Panc1 (cell line): ENCODE measurements around the gene CDC42BPA. TPM values are rescaled to one million over a fixed set of nuclear protein-coding genes. Genes with fewer than 3 reads are reported as not detected.

ENCODE experiments used
- ATAC-seq: fragments of 200-7000 bp; cut with Tn5 transposase; 2 replicates; pipeline ENCODE4 v1.9.1; 2020; ENCODE audit warnings: mild to moderate bottlenecking, moderate library complexity
- BruUV-seq: library from RNA; stranded (reverse); fragments of 400-500 nt; replicated peaks from 2 replicates; lab custom pipeline; 2021; lab: Mats Ljungman, UMichigan
- CTCF ChIA-PET: fragments of 300-600 bp; sonication (Branson Sonifier 250); formaldehyde crosslinking; loops from one replicate; lab custom pipeline; 2022; ENCODE audit warnings: antibody characterized with exemption; lab: Charles Lee
- POLR2A ChIA-PET: fragments of 300-600 bp; sonication (Branson Sonifier 250); formaldehyde crosslinking; loops from one replicate; lab custom pipeline; 2022; ENCODE audit warnings: antibody characterized with exemption; lab: Charles Lee
- DNase-seq: peaks from one replicate; pipeline ENCODE4 v3.0.0-alpha.2; 2010; ENCODE audit warnings: low read depth, low spot score
- H3K27ac ChIP-seq: 2 replicates; pipeline ENCODE4 v1.5.1; 2011; ENCODE audit warnings: mild to moderate bottlenecking, low read length, inconsistent platforms
- H3K27me3 ChIP-seq: fragments of 200-500 bp; sonication (Bioruptor generic); 2 replicates; pipeline ENCODE4 v1.6.0; 2014; ENCODE audit warnings: low read length, inconsistent platforms; ENCODE audit not compliant: control insufficient read depth, insufficient read depth
- H3K36me3 ChIP-seq: fragments of 200-500 bp; sonication (Bioruptor generic); 2 replicates; pipeline ENCODE4 v1.5.1; 2014; ENCODE audit warnings: inconsistent platforms, mild to moderate bottlenecking, low read length, moderate library complexity; ENCODE audit not compliant: control insufficient read depth, insufficient read depth
- H3K4me1 ChIP-seq: 2 replicates; pipeline ENCODE4 v1.5.1; 2011; ENCODE audit warnings: inconsistent platforms, mild to moderate bottlenecking, low read length, moderate library complexity; ENCODE audit not compliant: control insufficient read depth, insufficient read depth
- H3K4me3 ChIP-seq, 2 experiments: 2 replicates each; pipeline ENCODE4 v1.5.1; 2011 to 2012; ENCODE audit warnings: low read depth in 2 of 2, low read length in 2 of 2, mild to moderate bottlenecking in 2 of 2, inconsistent platforms in 1 of 2, moderate library complexity in 1 of 2
- H3K9me3 ChIP-seq: fragments of 200-500 bp; sonication (Bioruptor generic); 2 replicates; pipeline ENCODE4 v1.5.1; 2014; ENCODE audit warnings: low read depth, mild to moderate bottlenecking, inconsistent platforms, low read length, moderate library complexity; ENCODE audit not compliant: control insufficient read depth, insufficient read depth
- POLR2AphosphoS5 ChIP-seq: IDR thresholded peaks from 2 replicates; pipeline ENCODE4 v1.6.1; 2012; ENCODE audit warnings: mild to moderate bottlenecking, low read depth, low read length, moderate library complexity
- REST ChIP-seq, 2 experiments: IDR thresholded peaks; 2 replicates each; pipeline ENCODE4 v1.6.1; 2011 to 2012; ENCODE audit warnings: low read depth in 2 of 2, control low read depth in 1 of 2, low read length in 1 of 2, mild to moderate bottlenecking in 1 of 2, moderate library complexity in 1 of 2; ENCODE audit not compliant: insufficient read depth in 1 of 2
- SIN3A ChIP-seq: IDR thresholded peaks from 2 replicates; pipeline ENCODE4 v1.6.1; 2012; ENCODE audit warnings: low read depth, mild to moderate bottlenecking, low read length, moderate library complexity, borderline replicate concordance; ENCODE audit not compliant: insufficient read depth
- TCF7L2 ChIP-seq: IDR thresholded peaks from 2 replicates; pipeline ENCODE4 v1.6.1; 2011; ENCODE audit warnings: mild to moderate bottlenecking, low read depth, low read length, inconsistent platforms
- in situ Hi-C: cut with HindIII; loops from 2 replicates; pipeline ENCODE4 v1.10.0; 2016; ENCODE audit warnings: low sequenced_read_pairs, low pct_unique_long_range_greater_than_20kb
- intact Hi-C: fragments of 100-400 bp; cut with micrococcal nuclease; formaldehyde crosslinking; loops from one replicate; pipeline ENCODE4 v1.10.0; 2022; ENCODE audit not compliant: unreplicated experiment
- total RNA-seq: library from RNA; stranded (reverse); gene quantifications from one replicate; pipeline ENCODE4 v1.2.1, GENCODE V29; 2021; ENCODE audit not compliant: unreplicated experiment
- TF ChIP-seq, protein P1 (sequence below): fragments of 450-650 bp; IDR thresholded peaks from 2 replicates; pipeline ENCODE4 v1.5.1; 2017; ENCODE audit warnings: mild to moderate bottlenecking

The CDC42BPA gene
- total RNA-seq, 1 experiment from 2014 or later: 32.8 TPM

DNA sequence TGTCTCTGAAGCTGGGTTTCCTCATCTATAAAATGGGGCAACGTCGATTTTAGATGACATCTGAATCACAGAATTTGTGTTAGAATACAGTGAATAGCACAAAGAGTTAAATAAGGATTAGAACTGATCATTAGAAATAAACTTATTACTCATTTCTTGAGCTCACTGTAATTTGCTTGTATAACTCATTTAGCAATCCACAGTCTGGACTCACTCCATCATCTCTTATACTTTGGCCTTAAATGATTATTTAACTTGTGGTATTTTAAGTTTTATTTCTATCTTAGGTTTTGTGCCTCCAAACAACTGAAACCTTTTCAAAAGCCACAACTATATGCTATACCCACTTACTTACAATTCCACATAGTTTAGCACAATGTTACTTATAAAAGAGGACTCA, 128.0 kb downstream of the CDC42BPA start:
- ATAC-seq (no peak), DNase-seq (no peak)
- Histone ChIP-seq H3K27ac (no peak overlapping the region), H3K27me3 (no peaks in the 10 kb centered on the region), H3K36me3 (no peaks in the 10 kb centered on the region), H3K4me1 (no peaks in the 10 kb centered on the region), H3K4me3 (no peak overlapping the region), H3K9me3 (no peaks in the 10 kb centered on the region)
- no peak for TF ChIP-seq POLR2AphosphoS5
- no peak for TF ChIP-seq REST (IDR thresholded peaks at IDR 0.05; ENCODE audit: insufficient read depth in 1 of 2, low read depth in 2 of 2, low read length in 1 of 2)
- TF ChIP-seq TCF7L2: no peak
- no peak for TF ChIP-seq SIN3A
- TF ChIP-seq, protein P1, sequence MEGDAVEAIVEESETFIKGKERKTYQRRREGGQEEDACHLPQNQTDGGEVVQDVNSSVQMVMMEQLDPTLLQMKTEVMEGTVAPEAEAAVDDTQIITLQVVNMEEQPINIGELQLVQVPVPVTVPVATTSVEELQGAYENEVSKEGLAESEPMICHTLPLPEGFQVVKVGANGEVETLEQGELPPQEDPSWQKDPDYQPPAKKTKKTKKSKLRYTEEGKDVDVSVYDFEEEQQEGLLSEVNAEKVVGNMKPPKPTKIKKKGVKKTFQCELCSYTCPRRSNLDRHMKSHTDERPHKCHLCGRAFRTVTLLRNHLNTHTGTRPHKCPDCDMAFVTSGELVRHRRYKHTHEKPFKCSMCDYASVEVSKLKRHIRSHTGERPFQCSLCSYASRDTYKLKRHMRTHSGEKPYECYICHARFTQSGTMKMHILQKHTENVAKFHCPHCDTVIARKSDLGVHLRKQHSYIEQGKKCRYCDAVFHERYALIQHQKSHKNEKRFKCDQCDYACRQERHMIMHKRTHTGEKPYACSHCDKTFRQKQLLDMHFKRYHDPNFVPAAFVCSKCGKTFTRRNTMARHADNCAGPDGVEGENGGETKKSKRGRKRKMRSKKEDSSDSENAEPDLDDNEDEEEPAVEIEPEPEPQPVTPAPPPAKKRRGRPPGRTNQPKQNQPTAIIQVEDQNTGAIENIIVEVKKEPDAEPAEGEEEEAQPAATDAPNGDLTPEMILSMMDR: no peak
- ChIA-PET CTCF (no interaction called here), POLR2A (no interaction called here)
- BruUV-seq: TSS peak; percentile 31
- in situ Hi-C loops (no loop called here), intact Hi-C loops (no loop called here)

GRCh38 chr1:227185291-227185690, 133.0 kb downstream of the CDC42BPA start:
- intact Hi-C loops: no loop called here

More at GRCh38 chr1:227185291-227185690, 133.0 kb downstream of the CDC42BPA start:
- Histone ChIP-seq H3K36me3 (no peaks in the 10 kb centered on the region), H3K27ac (no peak overlapping the region), H3K4me1 (no peaks in the 10 kb centered on the region), H3K4me3 (no peak overlapping the region), H3K9me3 (no peaks in the 10 kb centered on the region), H3K27me3 (no peaks in the 10 kb centered on the region)
- ChIA-PET CTCF (no interaction called here), POLR2A (no interaction called here)
- in situ Hi-C loops: no loop called here
- no TSS peak for BruUV-seq
- DNase-seq (no peak), ATAC-seq (no peak)
- no peak for TF ChIP-seq REST (IDR thresholded peaks at IDR 0.05; ENCODE audit: insufficient read depth in 1 of 2, low read depth in 2 of 2, low read length in 1 of 2)
- no peak for TF ChIP-seq TCF7L2
- no peak for TF ChIP-seq SIN3A
- no peak for TF ChIP-seq POLR2AphosphoS5
- TF ChIP-seq, protein P1: no peak
